Activated CD4-positive, alpha-beta T cell treated with anti-CD3 and anti-CD28 coated beads, Interleukin-2, amount 50 U/mL, for 1 hour (primary cell): ENCODE data around the gene DNAAF1.

Experiments
- DNase-seq: peaks from one replicate; pipeline ENCODE4 v3.0.0-alpha.2; 2020

DNAAF1 gene

GRCh38 chr16:84124257-84125073, 20.6 kb upstream of the DNAAF1 start:
- no peak for DNase-seq

- DNase-seq, result no peak
Measured at GRCh38 chr16:84131117-84131516, 14.0 kb upstream of the DNAAF1 start.

- no peak for DNase-seq
Measured at GRCh38 chr16:84132527-84133285, 12.4 kb upstream of the DNAAF1 start.

GRCh38 chr16:84136331-84137125, 8.6 kb upstream of the DNAAF1 start:
- DNase-seq, result no peak

GRCh38 chr16:84137287-84137686, 7.8 kb upstream of the DNAAF1 start:
- no peak for DNase-seq

- DNase-seq, result no peak
Measured at GRCh38 chr16:84137769-84138357, 7.2 kb upstream of the DNAAF1 start.

- DNase-seq, result no peak
Measured at GRCh38 chr16:84138500-84138823, 6.6 kb upstream of the DNAAF1 start.

GRCh38 chr16:84138824-84139627, 6.1 kb upstream of the DNAAF1 start:
- no peak for DNase-seq

GRCh38 chr16:84139628-84140258, 5.4 kb upstream of the DNAAF1 start:
- DNase-seq, result no peak

- DNase-seq, result no peak
Measured at GRCh38 chr16:84141143-84141670, 3.9 kb upstream of the DNAAF1 start.

GRCh38 chr16:84143081-84143480, 2.0 kb upstream of the DNAAF1 start:
- no peak for DNase-seq

- DNase-seq, result no peak
Measured at GRCh38 chr16:84143784-84144199, 1.3 kb upstream of the DNAAF1 start.

GRCh38 chr16:84144209-84144858, 774 bp upstream of the DNAAF1 start:
- peak; percentile 43 for DNase-seq

GRCh38 chr16:84150926-84151325, 5.8 kb downstream of the DNAAF1 start:
- DNase-seq, result no peak

GRCh38 chr16:84153660-84154214, 8.6 kb downstream of the DNAAF1 start:
- no peak for DNase-seq

- no peak for DNase-seq
Measured at GRCh38 chr16:84155226-84155625, 10.1 kb downstream of the DNAAF1 start.

GRCh38 chr16:84155771-84156170, 10.7 kb downstream of the DNAAF1 start:
- no peak for DNase-seq

- no peak for DNase-seq
Measured at GRCh38 chr16:84156342-84156784, 11.3 kb downstream of the DNAAF1 start.

GRCh38 chr16:84159007-84159406, 13.9 kb downstream of the DNAAF1 start:
- DNase-seq, result no peak

GRCh38 chr16:84159800-84160199, 14.7 kb downstream of the DNAAF1 start:
- no peak for DNase-seq

- no peak for DNase-seq
Measured at GRCh38 chr16:84161037-84161436, 15.9 kb downstream of the DNAAF1 start.
